OCI-LY7 (cell line): ENCODE results near the gene CERS1.

Source experiments
- CTCF ChIP-seq: fragments of 200-600 bp; sonication (generic); conservative IDR thresholded peaks from 2 replicates; pipeline ENCODE4 v1.5.1; 2014; ENCODE audit warnings: mild to moderate bottlenecking, antibody characterized with exemption, low read length, moderate library complexity, mixed read lengths
- EZH2phosphoT487 ChIP-seq: fragments of 200-600 bp; sonication (generic); IDR thresholded peaks from 2 replicates; pipeline ENCODE4 v1.6.1; 2018; ENCODE audit warnings: low read depth, borderline replicate concordance, mild to moderate bottlenecking, mixed run types, antibody characterized with exemption, low read length, moderate library complexity, mixed read lengths

GRCh38 chr19:18905513-18906236, 9.7 kb upstream of the CERS1 start:
- TF ChIP-seq CTCF, result no peak
- no peak for TF ChIP-seq EZH2phosphoT487
